Natural killer cell (primary cell): ENCODE data around the gene GTF2F1. TPM values are rescaled to one million over a fixed set of nuclear protein-coding genes. Genes with fewer than 3 reads are reported as not detected.
A peak's percentile ranks its signal among the peaks of the same experiment; 100 is the strongest.

Experiments used
- ATAC-seq, 3 donors: fragments of 150-1000 bp in 2 of 3; fragments of 200-7000 bp in 1 of 3; cut with Tn5 transposase; 1 replicate in 1 of 3; 2 replicates in 2 of 3; pipeline ENCODE4 v1.10.0; 2021; ENCODE audit warnings: mild to moderate bottlenecking in 2 of 3, moderate library complexity in 2 of 3
- DNase-seq, 2 donors: peaks; one replicate each; pipeline versions ENCODE4 v3.0.0 to v3.0.0-alpha.2; 2013 to 2021; ENCODE audit warnings: mixed read lengths in 1 of 2
- H3K27ac ChIP-seq: one replicate; pipeline ENCODE4 v1.5.1; 2013; ENCODE audit warnings: mild to moderate bottlenecking, low read length
- H3K27me3 ChIP-seq: one replicate; pipeline ENCODE4 v1.6.1; 2013; ENCODE audit warnings: low read length; ENCODE audit not compliant: control insufficient read depth, insufficient read depth
- H3K36me3 ChIP-seq: one replicate; pipeline ENCODE4 v1.6.1; 2013; ENCODE audit warnings: low read length; ENCODE audit not compliant: control insufficient read depth, insufficient read depth
- H3K4me1 ChIP-seq: one replicate; pipeline ENCODE4 v1.6.1; 2013; ENCODE audit warnings: low read length; ENCODE audit not compliant: control insufficient read depth, insufficient read depth
- H3K4me3 ChIP-seq: one replicate; pipeline ENCODE4 v1.5.1; 2013; ENCODE audit warnings: low read length
- H3K9me3 ChIP-seq: one replicate; pipeline ENCODE4 v1.6.1; 2013; ENCODE audit warnings: low read length; ENCODE audit not compliant: control insufficient read depth, insufficient read depth
- H3K27ac Mint-ChIP-seq, 2 donors: one replicate each; pipeline ENCODE4 v1.8.0; 2022; ENCODE audit warnings: mild to moderate bottlenecking in 2 of 2, mixed read lengths in 2 of 2, moderate library complexity in 1 of 2
- H3K27me3 Mint-ChIP-seq, 2 donors: one replicate each; pipeline ENCODE4 v1.8.0; 2022; ENCODE audit warnings: low read depth in 2 of 2, mixed read lengths in 2 of 2
- H3K36me3 Mint-ChIP-seq: one replicate; pipeline ENCODE4 v1.8.0; 2022; ENCODE audit warnings: mixed read lengths
- H3K4me1 Mint-ChIP-seq, 2 donors: one replicate each; pipeline ENCODE4 v1.8.0; 2022; ENCODE audit warnings: mixed read lengths in 2 of 2
- H3K4me3 Mint-ChIP-seq: one replicate; pipeline ENCODE4 v1.8.0; 2022; ENCODE audit warnings: mild to moderate bottlenecking, moderate library complexity, mixed read lengths
- H3K9me3 Mint-ChIP-seq, 2 donors: one replicate each; pipeline ENCODE4 v1.8.0; 2022; ENCODE audit warnings: mixed read lengths in 2 of 2
- WGBS: methylation state at CpG from one replicate; pipeline ENCODE4 v1.1.7; 2013; ENCODE audit warnings: missing lambda C conversion rate; ENCODE audit not compliant: insufficient coverage; 5-methylcytosine and 5-hydroxymethylcytosine counted together
- intact Hi-C: fragments of 100-400 bp; cut with micrococcal nuclease; formaldehyde crosslinking; loops from one replicate; pipeline ENCODE4 v1.14.2; 2022
- total RNA-seq, 4 donors: library from RNA; stranded (reverse); fragments of 120-200 nt in 1 of 4; gene quantifications; one replicate each; pipeline versions ENCODE4 v1.2.3 to v1.2.4, GENCODE V29; 2013 to 2022
- TF ChIP-seq, protein P1 (sequence below): fragments of 200-600 bp; IDR thresholded peaks from one replicate; pipeline ENCODE4 v1.8.0; 2022; ENCODE audit warnings: antibody characterized with exemption

Gene GTF2F1
- total RNA-seq, 3 donors from 2014 or later (not counting 1 experiment from before 2014, with no cell fraction given) = 56.6 to 63.9 (median 63.9) TPM

DNA sequence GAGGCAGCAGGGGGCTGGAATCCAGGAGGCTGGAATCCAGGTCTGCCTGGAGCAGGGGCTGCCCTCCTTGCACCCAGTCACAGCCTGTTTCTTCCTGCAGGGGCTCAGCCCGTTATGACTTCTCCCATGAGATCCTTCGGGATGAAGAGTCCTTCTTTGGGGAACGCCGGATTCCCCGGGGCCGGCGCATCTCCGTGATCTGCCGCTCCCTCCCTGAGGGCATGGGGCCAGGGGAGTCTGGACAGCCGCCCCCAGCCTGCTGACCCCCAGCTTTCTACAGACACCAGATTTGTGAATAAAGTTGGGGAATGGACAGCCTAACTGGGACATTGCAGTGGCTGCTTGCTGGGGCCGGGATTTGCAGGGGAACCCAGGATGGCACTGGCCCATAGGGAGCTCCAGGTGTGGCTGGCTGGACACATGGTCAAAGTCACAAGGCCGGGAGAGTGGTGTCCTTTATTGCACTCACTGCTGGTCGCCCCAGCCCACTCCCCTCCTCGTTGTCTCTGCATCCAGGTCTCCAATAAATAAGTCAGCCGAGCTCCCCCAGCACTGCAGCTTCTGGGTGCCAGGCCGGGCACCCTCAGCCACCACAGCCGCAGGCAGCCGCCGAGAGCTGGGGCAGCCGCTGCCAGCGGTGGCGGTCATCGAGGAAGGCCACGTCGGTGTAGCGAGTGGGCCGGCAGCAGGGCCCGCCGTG is 18.1 kb downstream of the GTF2F1 start:
- no peak overlapping the region for H3K4me3 Mint-ChIP-seq

DNA sequence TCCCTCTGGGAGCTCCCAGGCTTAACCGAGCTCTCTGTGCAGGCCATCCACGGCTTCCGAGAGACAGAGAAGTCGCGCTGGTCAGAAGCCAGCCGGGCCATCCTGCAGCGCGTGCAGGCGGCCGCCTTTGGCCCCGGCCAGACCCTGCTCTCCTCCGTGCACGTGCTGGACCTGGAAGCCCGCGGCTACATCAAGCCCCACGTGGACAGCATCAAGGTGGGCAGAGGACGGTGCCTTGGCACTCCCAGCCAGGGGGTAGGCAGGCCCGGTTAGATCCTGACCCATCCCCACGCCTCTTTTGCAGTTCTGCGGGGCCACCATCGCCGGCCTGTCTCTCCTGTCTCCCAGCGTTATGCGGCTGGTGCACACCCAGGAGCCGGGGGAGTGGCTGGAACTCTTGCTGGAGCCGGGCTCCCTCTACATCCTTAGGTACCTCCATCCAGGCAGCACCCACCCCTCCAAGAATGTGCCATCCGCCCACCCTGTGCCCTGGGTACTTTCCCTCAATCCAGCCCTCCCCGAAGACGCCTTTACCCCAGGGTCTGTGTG is 18.7 kb downstream of the GTF2F1 start:
- Mint-ChIP-seq H3K27ac (peak overlapping the region; percentile 59 to 97), H3K4me3 (peak overlapping the region; percentile 91)
- WGBS = 95% methylated on average over 29 of the region's 29 CpGs

More for the DNA sequence above, 18.1 kb downstream of the GTF2F1 start:
- Histone ChIP-seq H3K9me3 (no peaks in the 10 kb centered on the region), H3K36me3 (peaks cover 3% of the 10 kb centered on the region), H3K4me3 (no peak overlapping the region), H3K4me1 (peaks cover 15% of the 10 kb centered on the region), H3K27me3 (no peaks in the 10 kb centered on the region), H3K27ac (no peak overlapping the region)
- DNase-seq (no peak), ATAC-seq (no peak)
- 96% methylated on average over 29 of the region's 29 CpGs for WGBS
- Mint-ChIP-seq H3K27ac (no peak overlapping the region), H3K36me3 (no peaks in the 10 kb centered on the region), H3K27me3 (no peaks in the 10 kb centered on the region), H3K9me3 (no peaks in the 10 kb centered on the region), H3K4me1 (peaks cover 8 to 18% of the 10 kb centered on the region in 2 donors)
- intact Hi-C loops = no loop called here
- TF ChIP-seq, protein P1, sequence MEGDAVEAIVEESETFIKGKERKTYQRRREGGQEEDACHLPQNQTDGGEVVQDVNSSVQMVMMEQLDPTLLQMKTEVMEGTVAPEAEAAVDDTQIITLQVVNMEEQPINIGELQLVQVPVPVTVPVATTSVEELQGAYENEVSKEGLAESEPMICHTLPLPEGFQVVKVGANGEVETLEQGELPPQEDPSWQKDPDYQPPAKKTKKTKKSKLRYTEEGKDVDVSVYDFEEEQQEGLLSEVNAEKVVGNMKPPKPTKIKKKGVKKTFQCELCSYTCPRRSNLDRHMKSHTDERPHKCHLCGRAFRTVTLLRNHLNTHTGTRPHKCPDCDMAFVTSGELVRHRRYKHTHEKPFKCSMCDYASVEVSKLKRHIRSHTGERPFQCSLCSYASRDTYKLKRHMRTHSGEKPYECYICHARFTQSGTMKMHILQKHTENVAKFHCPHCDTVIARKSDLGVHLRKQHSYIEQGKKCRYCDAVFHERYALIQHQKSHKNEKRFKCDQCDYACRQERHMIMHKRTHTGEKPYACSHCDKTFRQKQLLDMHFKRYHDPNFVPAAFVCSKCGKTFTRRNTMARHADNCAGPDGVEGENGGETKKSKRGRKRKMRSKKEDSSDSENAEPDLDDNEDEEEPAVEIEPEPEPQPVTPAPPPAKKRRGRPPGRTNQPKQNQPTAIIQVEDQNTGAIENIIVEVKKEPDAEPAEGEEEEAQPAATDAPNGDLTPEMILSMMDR = no peak

DNA sequence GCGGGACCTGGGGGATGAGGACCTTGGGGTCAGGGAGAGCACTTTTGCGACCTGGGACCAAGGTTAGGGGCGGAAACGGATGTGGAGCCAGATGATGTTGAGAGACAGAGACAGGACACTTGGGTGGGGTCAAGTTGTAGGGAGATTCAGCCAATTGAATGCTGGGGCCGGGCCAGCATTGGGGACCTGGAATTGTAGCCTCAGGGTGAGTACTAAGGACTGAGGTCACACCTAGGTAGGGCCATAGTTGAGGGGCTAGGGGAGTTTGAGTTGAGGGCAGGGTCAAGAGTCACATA is 19.2 kb downstream of the GTF2F1 start:
- peak overlapping the region; percentile 15 for H3K4me3 ChIP-seq
- H3K36me3 ChIP-seq = peaks cover 7% of the 10 kb centered on the region
- no peak for DNase-seq
- no peaks in the 10 kb centered on the region for H3K27me3 ChIP-seq
- TF ChIP-seq, protein P1 = no peak
- Mint-ChIP-seq H3K4me3 (peak overlapping the region; percentile 91), H3K27ac (peak overlapping the region; percentile 59 to 97), H3K27me3 (no peaks in the 10 kb centered on the region), H3K36me3 (no peaks in the 10 kb centered on the region), H3K9me3 (no peaks in the 10 kb centered on the region), H3K4me1 (peaks cover 15 to 25% of the 10 kb centered on the region in 2 donors)
- intact Hi-C loops = loop anchor here (1.0 to 2.0 kb wide), 2 partner anchors 20 to 469 kb away; partner anchors contain the start of genes GTF2F1 and VMAC
- WGBS = 48% methylated on average over 5 of the region's 5 CpGs
- no peaks in the 10 kb centered on the region for H3K9me3 ChIP-seq
- H3K4me1 ChIP-seq = peaks cover 15% of the 10 kb centered on the region
- H3K27ac ChIP-seq = peak overlapping the region; percentile 13
- ATAC-seq = no peak

More for the DNA sequence above, 18.7 kb downstream of the GTF2F1 start:
- H3K36me3 Mint-ChIP-seq = no peaks in the 10 kb centered on the region
- Histone ChIP-seq H3K4me1 (peaks cover 15% of the 10 kb centered on the region), H3K4me3 (no peak overlapping the region), H3K9me3 (no peaks in the 10 kb centered on the region), H3K36me3 (peaks cover 4% of the 10 kb centered on the region), H3K27me3 (no peaks in the 10 kb centered on the region), H3K27ac (no peak overlapping the region)
- intact Hi-C loops = no loop called here
- DNase-seq (peak in 1 of 2 donors; percentile 25), ATAC-seq (no peak)
- no peaks in the 10 kb centered on the region for H3K9me3 Mint-ChIP-seq
- TF ChIP-seq, protein P1 = no peak
- H3K4me1 Mint-ChIP-seq = peaks cover 14 to 24% of the 10 kb centered on the region in 2 donors
- H3K27me3 Mint-ChIP-seq = no peaks in the 10 kb centered on the region
